Naive thymus-derived CD4-positive, alpha-beta T cell (primary cell): ENCODE results near the gene LCMT1. TPM values are rescaled to one million over a fixed set of nuclear protein-coding genes. Genes with fewer than 3 reads are reported as not detected.

Source experiments
- ATAC-seq: fragments of 150-1000 bp; cut with Tn5 transposase; 2 replicates; pipeline ENCODE4 v1.10.0; 2021; ENCODE audit warnings: mild to moderate bottlenecking, moderate library complexity
- CTCF ChIA-PET: fragments of 350-600 bp; sonication (Branson Sonifier 250); formaldehyde crosslinking; loops from one replicate; lab custom pipeline; 2021; ENCODE audit warnings: antibody characterized with exemption; lab: Charles Lee
- POLR2A ChIA-PET: fragments of 350-600 bp; sonication (Branson Sonifier 250); formaldehyde crosslinking; loops from one replicate; lab custom pipeline; 2021; ENCODE audit warnings: antibody characterized with exemption, inconsistent platforms; lab: Charles Lee
- DNase-seq, 9 donors: peaks; one replicate each; pipeline versions ENCODE4 v3.0.0 to v3.0.0-alpha.2; 2020 to 2022; ENCODE audit warnings: mixed read lengths in 1 of 9
- H3K27ac ChIP-seq: one replicate; pipeline ENCODE4 v1.7.0; 2013; ENCODE audit warnings: mild to moderate bottlenecking, low read depth, low read length, moderate library complexity
- H3K27me3 ChIP-seq, 2 donors: one replicate each; pipeline ENCODE4 v1.7.0; 2013; ENCODE audit warnings: low read length in 2 of 2, mild to moderate bottlenecking in 2 of 2, moderate library complexity in 2 of 2; ENCODE audit not compliant: control insufficient read depth in 2 of 2, insufficient read depth in 2 of 2
- H3K36me3 ChIP-seq, 3 experiments: 1 replicate in 2 of 3; 2 replicates in 1 of 3; pipeline ENCODE4 v1.7.0; 2013; ENCODE audit warnings: low read length in 3 of 3, mild to moderate bottlenecking in 3 of 3, moderate library complexity in 1 of 3; ENCODE audit not compliant: insufficient read depth in 3 of 3, control insufficient read depth in 2 of 3
- H3K4me1 ChIP-seq, 2 donors: one replicate each; pipeline ENCODE4 v1.7.0; 2013; ENCODE audit warnings: low read length in 2 of 2, mild to moderate bottlenecking in 2 of 2, moderate library complexity in 1 of 2; ENCODE audit not compliant: control insufficient read depth in 2 of 2, insufficient read depth in 2 of 2
- H3K4me3 ChIP-seq: 2 replicates; pipeline ENCODE4 v1.7.0; 2013; ENCODE audit warnings: mild to moderate bottlenecking, low read length
- H3K9me3 ChIP-seq, 3 experiments: 1 replicate in 2 of 3; 2 replicates in 1 of 3; pipeline ENCODE4 v1.7.0; 2013; ENCODE audit warnings: low read length in 3 of 3; ENCODE audit not compliant: control insufficient read depth in 2 of 3
- H3K27ac Mint-ChIP-seq, 9 donors: one replicate each; pipeline ENCODE4 v1.8.0; 2020 to 2022; ENCODE audit warnings: mixed read lengths in 9 of 9, mild to moderate bottlenecking in 8 of 9, moderate library complexity in 5 of 9, inconsistent platforms in 2 of 9
- H3K27me3 Mint-ChIP-seq, 5 donors: one replicate each; pipeline ENCODE4 v1.8.0; 2021 to 2022; ENCODE audit warnings: mixed read lengths in 5 of 5, mild to moderate bottlenecking in 1 of 5
- H3K36me3 Mint-ChIP-seq, 5 donors: one replicate each; pipeline ENCODE4 v1.8.0; 2020 to 2022; ENCODE audit warnings: mixed read lengths in 5 of 5, mild to moderate bottlenecking in 3 of 5, inconsistent platforms in 1 of 5
- H3K4me1 Mint-ChIP-seq, 7 donors: one replicate each; pipeline ENCODE4 v1.8.0; 2020 to 2022; ENCODE audit warnings: mixed read lengths in 7 of 7, mild to moderate bottlenecking in 3 of 7, inconsistent platforms in 1 of 7
- H3K4me3 Mint-ChIP-seq, 10 donors: one replicate each; pipeline ENCODE4 v1.8.0; 2020 to 2022; ENCODE audit warnings: mild to moderate bottlenecking in 10 of 10, mixed read lengths in 10 of 10, moderate library complexity in 6 of 10, inconsistent platforms in 2 of 10
- H3K9me3 Mint-ChIP-seq, 11 donors: one replicate each; pipeline ENCODE4 v1.8.0; 2020 to 2022; ENCODE audit warnings: mixed read lengths in 11 of 11, mild to moderate bottlenecking in 4 of 11, inconsistent platforms in 1 of 11, moderate library complexity in 1 of 11
- intact Hi-C, 2 donors: fragments of 100-400 bp; cut with micrococcal nuclease; formaldehyde crosslinking; loops; one replicate each; pipeline ENCODE4 v1.15.1; 2023
- polyA plus RNA-seq, 2 donors: library from polyadenylated mRNA; unstranded; fragments of 300-500 nt; fragmentation: Illumina TruSeq; gene quantifications; one replicate each; pipeline ENCODE4 v1.2.3, GENCODE V29; 2021
- total RNA-seq, 6 experiments: library from RNA in 5 of 6; stranded (reverse) in 5 of 6; gene quantifications; 1 replicate in 5 of 6; 2 replicates in 1 of 6; pipeline ENCODE4 v1.2.3 and lab custom pipeline; 2021 to 2026

The LCMT1 gene
- total and polyA plus RNA-seq, 7 experiments from 2014 or later, result 30.2 to 58.4 (median 36.8) TPM

DNA sequence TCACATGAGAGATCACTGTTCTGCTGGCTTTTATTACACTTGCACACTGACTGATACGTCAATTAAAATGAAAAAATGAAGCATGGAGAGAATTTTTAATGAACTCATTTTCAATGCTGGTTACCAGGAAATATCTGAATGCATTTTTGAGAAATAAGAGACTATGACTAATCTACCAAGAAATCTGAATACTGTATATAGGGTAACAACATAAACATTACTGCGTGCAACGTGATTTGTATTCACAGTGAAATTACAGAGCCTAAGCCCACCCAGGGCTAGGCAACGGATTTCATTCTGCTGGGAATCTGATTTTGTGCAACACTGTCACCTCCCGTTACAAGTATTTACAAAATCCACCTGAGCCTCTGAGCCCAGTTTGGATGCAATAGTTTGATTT lies 23.8 kb upstream of the LCMT1 start:
- peaks cover 0 to 17% (median 12%) of the 10 kb centered on the region in 7 donors for H3K4me1 Mint-ChIP-seq
- H3K9me3 Mint-ChIP-seq, result no peaks in the 10 kb centered on the region
- peaks cover 0 to 3% (median 0%) of the 10 kb centered on the region in 5 donors for H3K27me3 Mint-ChIP-seq
- H3K36me3 Mint-ChIP-seq, result peaks cover 0 to 27% (median 3%) of the 10 kb centered on the region in 5 donors
- no peaks in the 10 kb centered on the region for H3K36me3 ChIP-seq
- H3K27me3 ChIP-seq, result no peaks in the 10 kb centered on the region
- ChIA-PET POLR2A (interaction anchor here (0.7 kb wide), 1 partner anchor 60 kb away, joined by 3 read pairs; no protein-coding TSS in a partner anchor), CTCF (no interaction called here)
- DNase-seq (no peak), ATAC-seq (no peak)
- H3K27ac Mint-ChIP-seq, result peak overlapping the region in 1 of 9 donors; percentile 20
- H3K27ac ChIP-seq, result no peak overlapping the region
- intact Hi-C loops, result no loop called here
- H3K4me3 Mint-ChIP-seq, result no peak overlapping the region
- no peaks in the 10 kb centered on the region for H3K4me1 ChIP-seq
- no peaks in the 10 kb centered on the region for H3K9me3 ChIP-seq
- H3K4me3 ChIP-seq, result no peak overlapping the region

DNA sequence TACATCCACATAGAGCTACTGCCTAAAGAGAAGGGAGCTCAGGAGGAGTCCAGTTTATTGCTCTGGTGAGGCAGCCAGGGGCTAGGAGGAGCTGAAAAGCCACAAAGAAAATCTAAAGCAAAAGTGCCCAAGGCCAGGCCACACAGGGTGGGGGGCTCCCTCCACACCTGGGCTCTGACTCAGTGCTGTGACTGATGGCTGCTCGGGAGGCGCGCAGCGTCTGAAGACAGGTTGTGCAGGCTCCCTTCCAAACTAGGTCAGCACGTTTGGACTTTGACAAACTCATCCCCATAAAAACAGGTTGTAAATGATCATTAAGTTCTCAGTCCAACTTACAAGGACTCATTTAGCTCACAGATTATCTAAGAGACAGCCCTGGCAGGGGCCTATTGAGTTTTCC lies 22.2 kb upstream of the LCMT1 start:
- ChIA-PET CTCF (interaction anchor here (0.6 kb wide), 1 partner anchor 182 kb away, joined by 3 read pairs; no protein-coding TSS in a partner anchor), POLR2A (interaction anchor here (0.6 to 1.7 kb wide), 4 partner anchors 22 to 59 kb away, joined by 3 to 5 read pairs (median 3); no protein-coding TSS in a partner anchor)
- Mint-ChIP-seq H3K4me1 (peaks cover 14 to 32% (median 26%) of the 10 kb centered on the region in 7 donors), H3K4me3 (no peak overlapping the region), H3K9me3 (no peaks in the 10 kb centered on the region), H3K27me3 (peaks cover 0 to 3% (median 0%) of the 10 kb centered on the region in 5 donors), H3K36me3 (peaks cover 0 to 20% (median 8%) of the 10 kb centered on the region in 5 donors), H3K27ac (peak overlapping the region in 1 of 9 donors; percentile 66)
- no peaks in the 10 kb centered on the region for H3K9me3 ChIP-seq
- intact Hi-C loops, result no loop called here
- no peak overlapping the region for H3K4me3 ChIP-seq
- H3K4me1 ChIP-seq, result peaks cover 0 to 14% of the 10 kb centered on the region in 2 donors
- no peaks in the 10 kb centered on the region for H3K27me3 ChIP-seq
- ATAC-seq (no peak), DNase-seq (no peak)
- no peaks in the 10 kb centered on the region for H3K36me3 ChIP-seq
- no peak overlapping the region for H3K27ac ChIP-seq

GRCh38 chr16:25092441-25092840 lies 19.1 kb upstream of the LCMT1 start:
- no peaks in the 10 kb centered on the region for H3K9me3 ChIP-seq

GRCh38 chr16:25093208-25094061 lies 18.1 kb upstream of the LCMT1 start:
- H3K4me3 ChIP-seq, result no peak overlapping the region
- peaks cover 0 to 20% of the 10 kb centered on the region in 2 donors for H3K4me1 ChIP-seq
- ChIA-PET CTCF (interaction anchor here (0.9 to 1.9 kb wide), 4 partner anchors 14 to 42 kb away, joined by 3 to 7 read pairs (median 3); no protein-coding TSS in a partner anchor), POLR2A (interaction anchor here (0.6 to 4.1 kb wide), 10 partner anchors 8 to 44 kb away, joined by 3 to 23 read pairs (median 4); partner anchors contain the start of gene LCMT1)
- no peaks in the 10 kb centered on the region for H3K27me3 Mint-ChIP-seq
- peak overlapping the region; percentile 1 to 83 (median 62) for H3K4me3 Mint-ChIP-seq
- ATAC-seq (peak; percentile 68), DNase-seq (peak in 5 of 9 donors; percentile 15 to 49 (median 37))
- peak overlapping the region; percentile 69 for H3K27ac ChIP-seq
- no peaks in the 10 kb centered on the region for H3K9me3 ChIP-seq
- H3K27me3 ChIP-seq, result no peaks in the 10 kb centered on the region
- H3K36me3 ChIP-seq, result no peaks in the 10 kb centered on the region
- H3K4me1 Mint-ChIP-seq, result peaks cover 21 to 44% (median 39%) of the 10 kb centered on the region in 7 donors
- intact Hi-C loops, result loop anchor here (1.0 kb wide), 3 partner anchors 13 to 32 kb away; partner anchors contain the start of gene LCMT1 (in 1 of the 2)
- H3K27ac Mint-ChIP-seq, result peak overlapping the region; percentile 82 to 98 (median 92)
- H3K36me3 Mint-ChIP-seq, result peaks cover 0 to 11% (median 3%) of the 10 kb centered on the region in 5 donors
- H3K9me3 Mint-ChIP-seq, result no peaks in the 10 kb centered on the region

More at GRCh38 chr16:25092441-25092840, 19.1 kb upstream of the LCMT1 start:
- ChIA-PET CTCF (interaction anchor here (1.2 kb wide), 1 partner anchor 15 kb away, joined by 3 read pairs; no protein-coding TSS in a partner anchor), POLR2A (interaction anchor here (2.2 to 3.9 kb wide), 2 partner anchors 7 to 31 kb away, joined by 5 to 22 read pairs; no protein-coding TSS in a partner anchor)
- Mint-ChIP-seq H3K9me3 (no peaks in the 10 kb centered on the region), H3K27ac (peak overlapping the region in 6 of 9 donors; percentile 16 to 98 (median 73)), H3K4me1 (peaks cover 21 to 44% (median 39%) of the 10 kb centered on the region in 7 donors), H3K4me3 (peak overlapping the region in 1 of 10 donors; percentile 32), H3K27me3 (no peaks in the 10 kb centered on the region), H3K36me3 (peaks cover 0 to 11% (median 5%) of the 10 kb centered on the region in 5 donors)
- no peak overlapping the region for H3K4me3 ChIP-seq
- no peak overlapping the region for H3K27ac ChIP-seq
- intact Hi-C loops, result no loop called here
- no peaks in the 10 kb centered on the region for H3K27me3 ChIP-seq
- no peak for ATAC-seq
- H3K4me1 ChIP-seq, result peaks cover 0 to 20% of the 10 kb centered on the region in 2 donors
- no peaks in the 10 kb centered on the region for H3K36me3 ChIP-seq
- DNase-seq, result no peak

DNA sequence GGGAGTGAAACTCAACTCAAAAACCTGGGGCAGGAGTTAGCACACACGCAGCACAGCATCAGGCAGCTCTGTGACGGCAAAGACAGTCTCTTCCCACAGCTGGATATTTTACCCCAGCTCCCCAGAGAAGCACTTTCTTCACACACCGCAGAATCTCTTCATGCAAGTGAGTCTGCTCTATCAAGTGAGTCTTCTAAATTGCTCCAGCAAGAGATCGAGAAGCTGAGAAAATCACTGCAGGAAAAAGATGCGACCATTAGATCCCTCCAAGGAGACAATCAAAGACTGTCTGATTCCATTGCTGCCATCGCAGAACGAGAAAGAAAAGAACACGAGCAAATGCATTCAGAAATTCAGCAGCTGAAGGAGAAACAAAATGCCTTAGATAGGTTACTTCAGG lies 16.9 kb upstream of the LCMT1 start:
- Histone ChIP-seq H3K4me1 (peaks cover 0 to 20% of the 10 kb centered on the region in 2 donors), H3K27me3 (no peaks in the 10 kb centered on the region), H3K4me3 (no peak overlapping the region), H3K27ac (peak overlapping the region; percentile 69), H3K9me3 (no peaks in the 10 kb centered on the region), H3K36me3 (no peaks in the 10 kb centered on the region)
- ChIA-PET CTCF (interaction anchor here (0.9 to 1.9 kb wide), 3 partner anchors 13 to 44 kb away, joined by 3 to 7 read pairs (median 3); no protein-coding TSS in a partner anchor), POLR2A (interaction anchor here (1.0 to 4.1 kb wide), 8 partner anchors 9 to 45 kb away, joined by 3 to 23 read pairs (median 9); partner anchors contain the start of gene LCMT1)
- intact Hi-C loops, result no loop called here
- peak overlapping the region in 5 of 10 donors; percentile 47 to 83 (median 66) for H3K4me3 Mint-ChIP-seq
- peaks cover 21 to 44% (median 39%) of the 10 kb centered on the region in 7 donors for H3K4me1 Mint-ChIP-seq
- H3K9me3 Mint-ChIP-seq, result peaks cover 0 to under 1% (median 0%) of the 10 kb centered on the region in 11 donors
- no peak for ATAC-seq
- peak overlapping the region in 8 of 9 donors; percentile 82 to 98 (median 92) for H3K27ac Mint-ChIP-seq
- peak in 1 of 9 donors; percentile 6 for DNase-seq
- H3K27me3 Mint-ChIP-seq, result no peaks in the 10 kb centered on the region
- H3K36me3 Mint-ChIP-seq, result peaks cover 0 to 11% (median 3%) of the 10 kb centered on the region in 5 donors

- ChIA-PET CTCF (no interaction called here), POLR2A (interaction anchor here (3.9 to 4.1 kb wide), 2 partner anchors 15 to 35 kb away, joined by 22 to 23 read pairs; partner anchors contain the start of gene LCMT1)
- peaks cover 0 to 20% of the 10 kb centered on the region in 2 donors for H3K4me1 ChIP-seq
- no peaks in the 10 kb centered on the region for H3K9me3 ChIP-seq
- peaks cover 0 to 11% (median 3%) of the 10 kb centered on the region in 5 donors for H3K36me3 Mint-ChIP-seq
- ATAC-seq, result no peak
- no peaks in the 10 kb centered on the region for H3K27me3 Mint-ChIP-seq
- peaks cover 21 to 44% (median 39%) of the 10 kb centered on the region in 7 donors for H3K4me1 Mint-ChIP-seq
- H3K4me3 Mint-ChIP-seq, result peak overlapping the region in 2 of 10 donors; percentile 11 to 27
- no peak overlapping the region for H3K27ac ChIP-seq
- DNase-seq, result no peak
- peaks cover 0 to 1% (median 0%) of the 10 kb centered on the region in 11 donors for H3K9me3 Mint-ChIP-seq
- intact Hi-C loops, result no loop called here
- no peaks in the 10 kb centered on the region for H3K36me3 ChIP-seq
- H3K27me3 ChIP-seq, result no peaks in the 10 kb centered on the region
- H3K27ac Mint-ChIP-seq, result peak overlapping the region in 7 of 9 donors; percentile 14 to 98 (median 92)
- no peak overlapping the region for H3K4me3 ChIP-seq
Measured at GRCh38 chr16:25095636-25096035, 15.9 kb upstream of the LCMT1 start.
